PFSK-1 (cell line): Measurements from ENCODE around the gene ABCC1.

Source experiments
- POLR2AphosphoS5 ChIP-seq: IDR thresholded peaks from 2 replicates; pipeline ENCODE4 v1.6.1; 2012; ENCODE audit warnings: low read depth, mild to moderate bottlenecking, control low read depth, low read length, moderate library complexity
- REST ChIP-seq, 2 experiments: IDR thresholded peaks; 2 replicates each; pipeline versions ENCODE4 v1.6.1 to v1.8.0; 2011 to 2012; ENCODE audit warnings: low read depth in 2 of 2, low read length in 2 of 2, control low read depth in 1 of 2, inconsistent platforms in 1 of 2, mild to moderate bottlenecking in 1 of 2, moderate library complexity in 1 of 2; ENCODE audit not compliant: insufficient read depth in 1 of 2
- TAF1 ChIP-seq: IDR thresholded peaks from 2 replicates; pipeline ENCODE4 v1.6.1; 2012; ENCODE audit warnings: low read length, control low read depth, borderline replicate concordance; ENCODE audit not compliant: insufficient read depth

- no peak for TF ChIP-seq REST (IDR thresholded peaks at IDR 0.05; ENCODE audit: insufficient read depth in 1 of 2, low read depth in 2 of 2, low read length in 2 of 2)
- TF ChIP-seq TAF1, result no peak
- no peak for TF ChIP-seq POLR2AphosphoS5
Measured at GRCh38 chr16:16110111-16110490, 160.7 kb downstream of the ABCC1 start.
